Ishikawa (cell line): ENCODE data around the gene SCNN1B.

Experiments used
- CEBPB ChIP-seq: IDR thresholded peaks from 2 replicates; pipeline ENCODE4 v1.6.1; 2012
- EGR1 ChIP-seq: IDR thresholded peaks from 2 replicates; pipeline ENCODE4 v1.6.1; 2012
- EP300 ChIP-seq: IDR thresholded peaks from 2 replicates; pipeline ENCODE4 v1.6.1; 2012; ENCODE audit warnings: borderline replicate concordance
- FOXM1 ChIP-seq: IDR thresholded peaks from 2 replicates; pipeline ENCODE4 v1.6.1; 2012; ENCODE audit warnings: low read depth, borderline replicate concordance
- NFIC ChIP-seq: IDR thresholded peaks from 2 replicates; pipeline ENCODE4 v1.6.1; 2012
- TAF1 ChIP-seq: IDR thresholded peaks from 2 replicates; pipeline ENCODE4 v1.6.1; 2012; ENCODE audit warnings: low read depth, mild to moderate bottlenecking
- YY1 ChIP-seq: IDR thresholded peaks from 2 replicates; pipeline ENCODE4 v1.6.1; 2012; ENCODE audit warnings: low read depth
- TF ChIP-seq, protein P1 (sequence below): IDR thresholded peaks from 2 replicates; pipeline ENCODE4 v1.6.1; 2012; ENCODE audit warnings: low read depth, mild to moderate bottlenecking
- TF ChIP-seq, protein P2 (sequence below): IDR thresholded peaks from 2 replicates; pipeline ENCODE4 v1.6.1; 2012

DNA sequence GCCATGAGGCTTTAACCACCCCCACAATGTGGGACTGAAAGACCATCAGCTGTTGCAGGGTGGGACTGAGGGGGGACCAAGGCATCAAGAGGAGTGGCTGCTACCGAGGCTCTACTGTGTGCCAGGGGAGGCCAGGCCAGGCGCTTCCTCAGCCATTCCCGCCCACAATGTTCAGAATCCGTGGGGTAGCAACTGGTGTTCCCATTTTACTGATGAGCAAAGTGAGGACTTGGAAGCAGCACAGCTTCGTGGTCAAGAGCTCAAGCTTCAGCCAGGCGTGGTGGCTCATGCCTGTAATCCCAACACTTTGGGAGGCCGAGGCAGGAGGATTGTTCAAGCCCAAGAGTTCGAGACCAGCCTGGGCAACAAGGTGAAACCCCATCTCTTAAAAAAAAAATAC lies 65.9 kb downstream of the SCNN1B start:
- TF ChIP-seq CEBPB (no peak), TAF1 (no peak), EGR1 (no peak), EP300 (no peak), YY1 (no peak), FOXM1 (no peak), NFIC (no peak)
- TF ChIP-seq, protein P1, sequence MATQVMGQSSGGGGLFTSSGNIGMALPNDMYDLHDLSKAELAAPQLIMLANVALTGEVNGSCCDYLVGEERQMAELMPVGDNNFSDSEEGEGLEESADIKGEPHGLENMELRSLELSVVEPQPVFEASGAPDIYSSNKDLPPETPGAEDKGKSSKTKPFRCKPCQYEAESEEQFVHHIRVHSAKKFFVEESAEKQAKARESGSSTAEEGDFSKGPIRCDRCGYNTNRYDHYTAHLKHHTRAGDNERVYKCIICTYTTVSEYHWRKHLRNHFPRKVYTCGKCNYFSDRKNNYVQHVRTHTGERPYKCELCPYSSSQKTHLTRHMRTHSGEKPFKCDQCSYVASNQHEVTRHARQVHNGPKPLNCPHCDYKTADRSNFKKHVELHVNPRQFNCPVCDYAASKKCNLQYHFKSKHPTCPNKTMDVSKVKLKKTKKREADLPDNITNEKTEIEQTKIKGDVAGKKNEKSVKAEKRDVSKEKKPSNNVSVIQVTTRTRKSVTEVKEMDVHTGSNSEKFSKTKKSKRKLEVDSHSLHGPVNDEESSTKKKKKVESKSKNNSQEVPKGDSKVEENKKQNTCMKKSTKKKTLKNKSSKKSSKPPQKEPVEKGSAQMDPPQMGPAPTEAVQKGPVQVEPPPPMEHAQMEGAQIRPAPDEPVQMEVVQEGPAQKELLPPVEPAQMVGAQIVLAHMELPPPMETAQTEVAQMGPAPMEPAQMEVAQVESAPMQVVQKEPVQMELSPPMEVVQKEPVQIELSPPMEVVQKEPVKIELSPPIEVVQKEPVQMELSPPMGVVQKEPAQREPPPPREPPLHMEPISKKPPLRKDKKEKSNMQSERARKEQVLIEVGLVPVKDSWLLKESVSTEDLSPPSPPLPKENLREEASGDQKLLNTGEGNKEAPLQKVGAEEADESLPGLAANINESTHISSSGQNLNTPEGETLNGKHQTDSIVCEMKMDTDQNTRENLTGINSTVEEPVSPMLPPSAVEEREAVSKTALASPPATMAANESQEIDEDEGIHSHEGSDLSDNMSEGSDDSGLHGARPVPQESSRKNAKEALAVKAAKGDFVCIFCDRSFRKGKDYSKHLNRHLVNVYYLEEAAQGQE = no peak
- TF ChIP-seq, protein P2, sequence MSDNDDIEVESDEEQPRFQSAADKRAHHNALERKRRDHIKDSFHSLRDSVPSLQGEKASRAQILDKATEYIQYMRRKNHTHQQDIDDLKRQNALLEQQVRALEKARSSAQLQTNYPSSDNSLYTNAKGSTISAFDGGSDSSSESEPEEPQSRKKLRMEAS = no peak
